Fibroblast of peridontal ligament (primary cell): ENCODE measurements around the gene ADCY9.
"Not testable (repeated sequence)": the region's sequence is repeated elsewhere in the genome, so short reads cannot be mapped to it uniquely, and the experiment has no call there.

Source experiments
- DNase-seq: peaks from one replicate; pipeline ENCODE4 v3.0.0-alpha.2; 2010; ENCODE audit errors: extremely low read depth

Gene ADCY9

GRCh38 chr16:4093495-4094126 is 22.6 kb downstream of the ADCY9 start:
- no peak for DNase-seq

DNA sequence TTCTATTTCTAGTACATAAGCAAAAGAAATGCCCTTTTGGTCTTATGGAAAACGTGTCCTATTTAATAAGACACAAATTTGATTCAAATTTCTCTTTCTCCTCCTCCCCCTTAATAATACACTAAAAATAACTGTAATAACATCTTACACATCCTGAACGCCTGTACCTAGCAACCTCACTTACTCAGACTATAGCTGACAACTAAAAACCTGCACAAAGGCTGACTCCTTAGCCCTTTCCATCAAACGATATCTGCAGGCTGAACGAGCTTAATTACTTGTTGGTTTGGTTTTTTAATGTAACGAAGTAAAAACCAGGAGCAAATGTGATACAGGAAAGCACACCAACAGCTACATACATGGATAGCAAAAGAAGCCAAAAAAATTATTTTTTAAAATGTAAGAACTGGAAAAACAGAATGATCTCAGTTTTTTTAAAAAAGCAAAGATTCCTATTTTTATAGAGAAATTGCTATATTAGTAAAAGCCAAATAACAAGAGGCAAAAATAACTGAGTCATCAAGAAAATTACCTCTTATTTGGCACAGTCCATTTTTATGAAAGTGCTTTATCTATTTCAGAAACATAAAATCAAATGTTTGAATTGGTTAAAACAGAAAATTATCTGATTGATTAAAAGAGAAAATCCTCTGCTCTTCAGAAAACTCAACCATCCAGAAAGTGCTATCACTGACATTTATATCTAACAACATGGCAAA is 23.5 kb downstream of the ADCY9 start:
- no peak for DNase-seq

DNA sequence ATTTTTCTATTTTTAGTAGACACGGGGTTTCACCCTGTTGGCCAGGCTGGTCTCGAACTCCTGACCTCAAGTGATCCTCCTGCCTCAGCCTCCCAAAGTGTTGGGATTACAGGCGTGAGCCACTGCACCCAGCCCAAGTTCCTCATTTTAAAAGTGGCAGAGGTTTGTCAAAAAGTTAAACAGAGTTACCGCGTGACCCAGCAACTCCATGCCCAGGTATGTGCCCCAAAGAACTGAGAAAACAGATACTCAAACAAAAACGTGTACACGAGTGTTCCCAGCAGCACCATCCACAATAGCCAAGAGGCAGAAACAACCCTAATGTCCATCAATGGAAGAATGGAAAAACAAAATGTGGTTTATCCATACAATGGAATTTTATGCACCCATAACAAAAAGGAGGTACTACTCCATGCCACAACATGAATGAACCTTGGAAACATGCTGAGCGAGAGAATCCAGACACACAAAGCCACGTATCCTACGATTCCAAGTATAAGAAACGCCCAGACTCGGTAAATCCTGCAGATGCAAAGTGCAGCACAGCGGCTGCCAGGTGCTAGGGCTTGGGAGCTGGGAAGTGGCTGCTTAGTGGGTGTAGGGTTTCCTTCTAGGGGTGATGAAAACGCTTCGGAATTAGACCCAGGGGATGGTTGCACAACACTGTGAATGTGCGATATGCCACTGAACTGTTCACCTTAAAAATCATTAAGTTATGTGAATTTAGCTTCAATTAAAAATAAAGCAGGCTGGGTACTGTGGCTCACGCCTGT is 24.8 kb downstream of the ADCY9 start:
- no peak for DNase-seq

- peak; percentile 52 for DNase-seq
Measured at GRCh38 chr16:4090351-4090851, 25.8 kb downstream of the ADCY9 start.

DNA sequence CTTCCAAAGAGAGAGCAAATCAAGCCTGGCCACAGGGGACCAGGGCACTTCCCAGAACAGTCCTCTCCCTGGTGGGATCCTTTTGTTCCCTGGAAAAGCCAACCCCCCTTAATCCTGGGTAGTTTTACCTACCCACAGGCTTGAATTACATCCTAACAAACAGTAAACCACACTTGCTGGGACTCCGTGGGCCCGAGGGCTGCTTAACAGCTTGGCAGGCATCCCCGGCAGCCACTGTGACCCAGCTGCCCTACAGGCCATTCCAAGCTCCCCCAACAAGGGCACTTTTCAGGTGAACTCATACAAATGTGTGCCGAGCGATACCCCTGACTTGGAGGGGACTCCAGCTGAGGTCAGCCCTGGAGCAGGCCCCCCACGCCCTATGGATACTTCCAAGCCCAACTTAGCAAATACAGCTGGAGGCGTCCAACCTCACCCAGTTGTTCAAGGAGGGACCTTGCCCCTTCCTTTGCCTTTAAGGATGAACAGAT is 26.4 kb downstream of the ADCY9 start:
- no peak for DNase-seq

GRCh38 chr16:4089251-4089810 is 26.9 kb downstream of the ADCY9 start:
- no peak for DNase-seq

GRCh38 chr16:4087990-4088577 is 28.2 kb downstream of the ADCY9 start:
- DNase-seq: no peak

GRCh38 chr16:4087099-4087885 is 28.9 kb downstream of the ADCY9 start:
- peak; percentile 76 for DNase-seq

- DNase-seq: no peak
Measured at GRCh38 chr16:4086153-4086552, 30.1 kb downstream of the ADCY9 start.

GRCh38 chr16:4085405-4085970 is 30.8 kb downstream of the ADCY9 start:
- DNase-seq: no peak

GRCh38 chr16:4083347-4083870 is 32.8 kb downstream of the ADCY9 start:
- no peak for DNase-seq

DNA sequence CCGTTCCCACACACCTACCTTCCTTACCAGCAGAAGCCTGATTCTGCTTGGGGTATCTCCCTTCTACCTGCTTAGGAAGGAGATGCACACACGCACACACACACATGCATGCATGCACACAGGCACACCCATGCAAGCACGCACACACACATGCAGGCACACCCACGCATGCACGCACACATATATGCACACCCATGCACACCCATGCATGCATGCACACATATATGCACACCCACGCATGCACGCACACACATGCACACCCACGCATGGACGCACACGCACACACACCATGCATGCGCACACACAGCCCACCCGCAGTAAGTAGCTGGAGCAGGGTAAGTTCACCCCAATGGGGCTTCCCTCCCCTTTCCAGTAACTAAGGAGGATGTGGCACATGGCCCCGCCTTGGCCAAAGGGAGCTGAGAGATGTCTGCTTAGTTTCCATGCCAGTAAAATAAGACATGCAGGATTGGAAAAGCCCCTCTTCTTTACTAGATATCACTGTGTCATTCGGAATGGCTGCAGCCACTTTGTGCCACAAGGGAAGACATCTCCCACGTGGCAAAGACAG is 33.7 kb downstream of the ADCY9 start:
- DNase-seq: no peak

GRCh38 chr16:4081521-4082021 is 34.7 kb downstream of the ADCY9 start:
- DNase-seq: peak; percentile 84

DNA sequence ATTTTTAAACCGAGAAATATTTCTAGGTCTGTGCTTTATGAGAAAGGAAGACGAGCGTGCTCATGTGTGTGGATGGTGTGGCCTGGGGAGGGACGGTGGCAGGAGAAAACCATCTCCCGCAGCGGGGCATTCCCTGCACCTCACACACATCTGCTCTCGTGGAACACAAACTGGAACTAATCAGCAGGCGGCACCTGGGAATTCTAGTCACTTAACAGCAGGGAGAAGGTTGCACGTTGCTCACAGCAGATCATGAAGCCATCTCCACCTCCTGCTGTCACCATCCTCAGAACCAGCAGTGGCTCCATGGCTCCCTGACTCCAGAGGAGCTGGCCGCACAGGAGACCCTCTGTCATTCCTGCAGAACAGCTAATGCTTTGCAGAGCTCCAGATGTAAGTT is 35.2 kb downstream of the ADCY9 start:
- no peak for DNase-seq

DNA sequence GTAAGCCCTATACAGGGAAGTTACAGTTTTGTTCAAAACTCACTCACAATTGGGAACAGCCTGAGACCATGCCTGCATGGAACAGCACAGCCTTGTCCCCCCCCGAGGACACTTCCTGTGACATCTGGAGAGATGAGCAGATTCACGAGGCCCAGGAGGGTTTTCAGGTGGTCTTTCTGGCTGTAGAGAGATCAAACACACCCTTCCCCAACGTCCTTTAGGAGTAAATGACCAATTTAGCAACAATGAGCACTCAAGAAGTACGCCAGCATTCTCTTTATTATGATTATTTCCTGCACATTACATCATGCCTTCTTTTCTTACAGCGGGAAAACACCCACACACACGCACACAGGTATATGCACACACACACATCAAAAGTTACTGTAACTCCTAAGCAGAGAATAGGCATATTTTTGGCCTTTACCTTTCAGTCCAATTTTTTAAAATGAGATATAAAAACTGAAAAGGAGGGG is 39.0 kb downstream of the ADCY9 start:
- no peak for DNase-seq

GRCh38 chr16:4075534-4075933 is 40.7 kb downstream of the ADCY9 start:
- no peak for DNase-seq

DNA sequence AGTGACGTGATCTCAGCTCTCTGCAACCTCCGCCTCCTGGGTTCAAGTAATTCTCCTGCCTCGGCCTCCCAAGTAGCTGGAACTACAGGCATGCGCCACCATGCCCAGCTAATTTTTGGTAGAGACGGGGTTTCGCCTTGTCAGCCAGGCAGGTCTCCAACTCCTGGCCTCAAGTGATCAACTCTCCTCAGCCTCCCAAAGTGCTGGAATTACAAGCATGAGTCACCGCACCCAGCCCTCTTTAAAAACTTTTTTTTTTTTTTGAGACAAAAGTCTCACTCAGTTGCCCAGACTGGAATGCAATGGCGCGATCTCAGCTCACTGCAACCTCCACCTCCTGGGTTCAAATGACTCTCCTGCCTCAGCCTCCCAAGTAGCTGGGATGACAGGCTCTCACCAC is 43.1 kb downstream of the ADCY9 start:
- not testable (repeated sequence) for DNase-seq

DNA sequence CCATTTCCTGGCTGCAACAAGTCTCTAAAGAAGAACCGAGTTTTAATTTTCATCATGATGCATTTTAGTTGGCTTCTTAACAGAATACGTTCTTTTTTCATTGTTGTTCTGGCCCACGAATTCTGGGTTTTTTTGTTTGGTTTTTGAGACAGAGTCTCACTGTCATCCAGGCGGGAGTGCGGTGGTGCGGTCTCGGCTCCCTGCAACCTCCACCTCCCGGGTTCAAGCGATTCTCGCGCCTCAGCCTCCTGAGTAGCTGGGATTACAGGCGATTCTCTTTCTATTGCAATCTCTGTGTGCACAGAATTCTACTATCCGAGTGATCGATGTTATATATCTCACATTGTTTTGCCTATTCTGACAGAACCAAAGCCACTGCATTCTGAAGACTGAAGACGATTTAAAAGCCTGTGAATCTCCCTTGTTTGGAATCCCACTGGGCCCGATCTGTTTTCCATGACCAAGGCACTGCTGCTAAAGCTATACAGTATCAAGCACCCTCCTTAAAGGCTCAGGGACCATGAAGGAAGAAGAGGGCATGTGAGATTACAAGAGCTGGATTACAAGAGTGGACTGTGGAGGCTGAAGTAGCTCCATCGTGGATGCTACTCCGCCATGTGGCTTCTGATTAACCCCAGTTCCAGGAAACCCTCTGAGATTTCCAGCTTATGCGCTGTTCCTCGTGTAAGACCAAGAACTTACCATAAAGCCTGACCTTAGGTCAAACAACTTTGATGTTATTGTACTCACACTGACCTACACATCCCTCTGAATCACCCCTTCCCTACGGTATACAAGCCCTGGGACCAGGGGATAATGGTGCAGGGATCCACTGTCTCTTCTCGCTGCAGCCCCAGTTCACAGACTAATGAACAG is 44.3 kb downstream of the ADCY9 start:
- DNase-seq: no peak

GRCh38 chr16:4070936-4071335 is 45.3 kb downstream of the ADCY9 start:
- DNase-seq: no peak
